GM18505 (cell line): Measurements from ENCODE around the gene GJD3.
A peak's percentile ranks its signal among the peaks of the same experiment; 100 is the strongest.

Experiments used
- ATAC-seq: cut with Tn5 transposase; IDR thresholded peaks from one replicate; pipeline ENCODE4 v1.9.1; 2021; ENCODE audit not compliant: unreplicated experiment
- POLR2A ChIP-seq: IDR thresholded peaks from 4 replicates; pipeline ENCODE4 v1.6.1; 2011; ENCODE audit warnings: borderline replicate concordance; ENCODE audit not compliant: insufficient read depth, insufficient read length; ENCODE audit errors: extremely low read depth

The GJD3 gene

GRCh38 chr17:40344421-40345160 lies 19.9 kb downstream of the GJD3 start:
- ATAC-seq, result no peak
- TF ChIP-seq POLR2A, result no peak

- no peak for TF ChIP-seq POLR2A
- no peak for ATAC-seq
Observed at GRCh38 chr17:40343219-40344119, 21.1 kb downstream of the GJD3 start.

GRCh38 chr17:40342504-40343218 lies 21.9 kb downstream of the GJD3 start:
- TF ChIP-seq POLR2A, result no peak
- ATAC-seq, result no peak

- TF ChIP-seq POLR2A, result no peak
- no peak for ATAC-seq
Observed at GRCh38 chr17:40341808-40342503, 22.6 kb downstream of the GJD3 start.

GRCh38 chr17:40340880-40341807 lies 23.4 kb downstream of the GJD3 start:
- ATAC-seq, result peak; percentile 64
- peak; percentile 31 for TF ChIP-seq POLR2A

GRCh38 chr17:40340327-40340726 lies 24.2 kb downstream of the GJD3 start:
- no peak for TF ChIP-seq POLR2A
- ATAC-seq, result no peak

GRCh38 chr17:40338941-40339649 lies 25.4 kb downstream of the GJD3 start:
- TF ChIP-seq POLR2A, result no peak
- no peak for ATAC-seq

- TF ChIP-seq POLR2A, result no peak
- no peak for ATAC-seq
Observed at GRCh38 chr17:40338058-40338457, 26.5 kb downstream of the GJD3 start.

- no peak for TF ChIP-seq POLR2A
- ATAC-seq, result no peak
Observed at GRCh38 chr17:40337351-40337750, 27.2 kb downstream of the GJD3 start.

GRCh38 chr17:40335620-40336019 lies 28.9 kb downstream of the GJD3 start:
- no peak for ATAC-seq

GRCh38 chr17:40333781-40334448 lies 30.6 kb downstream of the GJD3 start:
- ATAC-seq, result no peak
- no peak for TF ChIP-seq POLR2A

More at GRCh38 chr17:40335620-40336019, 28.9 kb downstream of the GJD3 start:
- TF ChIP-seq POLR2A, result no peak
